Fibroblast of the aortic adventitia (primary cell): ENCODE results near the gene CIT. TPM values are rescaled to one million over a fixed set of nuclear protein-coding genes. Genes with fewer than 3 reads are reported as not detected.
A peak's percentile ranks its signal among the peaks of the same experiment; 100 is the strongest.
"Not testable (repeated sequence)": the region's sequence is repeated elsewhere in the genome, so short reads cannot be mapped to it uniquely, and the experiment has no call there.

ENCODE experiments used
- DNase-seq: peaks from one replicate; pipeline ENCODE4 v3.0.0-alpha.2; 2010; ENCODE audit warnings: low read depth
- H3K4me3 ChIP-seq: 2 replicates; pipeline ENCODE4 v1.5.1; 2011; ENCODE audit warnings: low read depth, mild to moderate bottlenecking, control low read depth, low read length, moderate library complexity
- total RNA-seq: library from RNA; depleted of rRNA; stranded (reverse); fragments of >200 nt; gene quantifications from 2 replicates; pipeline ENCODE4 v1.2.3, GENCODE V29; 2012; ENCODE audit warnings: low replicate concordance
- TF ChIP-seq, protein P1 (sequence below): IDR thresholded peaks from 2 replicates; pipeline ENCODE4 v1.5.1; 2011; ENCODE audit warnings: mild to moderate bottlenecking, low read length, control low read depth, inconsistent platforms; ENCODE audit not compliant: insufficient read depth

CIT gene
- total RNA-seq, 1 donor = 48.0 TPM

- no peak for DNase-seq
- H3K4me3 ChIP-seq = no peak overlapping the region
- TF ChIP-seq, protein P1, sequence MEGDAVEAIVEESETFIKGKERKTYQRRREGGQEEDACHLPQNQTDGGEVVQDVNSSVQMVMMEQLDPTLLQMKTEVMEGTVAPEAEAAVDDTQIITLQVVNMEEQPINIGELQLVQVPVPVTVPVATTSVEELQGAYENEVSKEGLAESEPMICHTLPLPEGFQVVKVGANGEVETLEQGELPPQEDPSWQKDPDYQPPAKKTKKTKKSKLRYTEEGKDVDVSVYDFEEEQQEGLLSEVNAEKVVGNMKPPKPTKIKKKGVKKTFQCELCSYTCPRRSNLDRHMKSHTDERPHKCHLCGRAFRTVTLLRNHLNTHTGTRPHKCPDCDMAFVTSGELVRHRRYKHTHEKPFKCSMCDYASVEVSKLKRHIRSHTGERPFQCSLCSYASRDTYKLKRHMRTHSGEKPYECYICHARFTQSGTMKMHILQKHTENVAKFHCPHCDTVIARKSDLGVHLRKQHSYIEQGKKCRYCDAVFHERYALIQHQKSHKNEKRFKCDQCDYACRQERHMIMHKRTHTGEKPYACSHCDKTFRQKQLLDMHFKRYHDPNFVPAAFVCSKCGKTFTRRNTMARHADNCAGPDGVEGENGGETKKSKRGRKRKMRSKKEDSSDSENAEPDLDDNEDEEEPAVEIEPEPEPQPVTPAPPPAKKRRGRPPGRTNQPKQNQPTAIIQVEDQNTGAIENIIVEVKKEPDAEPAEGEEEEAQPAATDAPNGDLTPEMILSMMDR = no peak
These were observed 36.6 kb upstream of the CIT start for GRCh38 chr12:119913536-119914330.

DNA sequence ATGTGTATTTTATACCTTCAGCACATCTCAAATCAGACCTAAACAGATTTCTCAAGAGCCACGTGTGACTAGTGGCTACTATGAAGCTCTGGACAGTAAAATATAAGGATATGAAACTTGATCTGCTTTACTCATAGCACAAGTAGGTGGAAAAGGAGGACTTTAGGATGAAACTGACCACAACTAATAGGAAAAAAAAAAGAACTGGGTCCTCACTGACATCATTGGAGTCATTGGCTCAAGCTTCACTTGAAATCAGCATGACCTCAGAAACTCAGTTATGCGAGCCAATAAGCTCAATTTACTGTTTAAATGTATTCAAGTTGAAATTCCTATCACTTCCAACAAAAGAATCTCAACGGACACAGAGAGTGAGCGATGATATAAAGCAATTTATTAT, 34.1 kb upstream of the CIT start:
- no peak overlapping the region for H3K4me3 ChIP-seq
- TF ChIP-seq, protein P1 = no peak
- DNase-seq = peak; percentile 38

- H3K4me3 ChIP-seq = no peak overlapping the region
- no peak for DNase-seq
- TF ChIP-seq, protein P1 = no peak
These were observed 33.5 kb upstream of the CIT start for GRCh38 chr12:119910586-119910985.

GRCh38 chr12:119902084-119902509, 25.0 kb upstream of the CIT start:
- H3K4me3 ChIP-seq = no peak overlapping the region
- peak; percentile 76 for DNase-seq
- TF ChIP-seq, protein P1 = peak; percentile 97

- TF ChIP-seq, protein P1 = no peak
- no peak for DNase-seq
- H3K4me3 ChIP-seq = no peak overlapping the region
These were observed 24.6 kb upstream of the CIT start for GRCh38 chr12:119901670-119902069.

GRCh38 chr12:119894916-119895315, 17.8 kb upstream of the CIT start:
- no peak overlapping the region for H3K4me3 ChIP-seq
- TF ChIP-seq, protein P1 = no peak
- DNase-seq = no peak

DNA sequence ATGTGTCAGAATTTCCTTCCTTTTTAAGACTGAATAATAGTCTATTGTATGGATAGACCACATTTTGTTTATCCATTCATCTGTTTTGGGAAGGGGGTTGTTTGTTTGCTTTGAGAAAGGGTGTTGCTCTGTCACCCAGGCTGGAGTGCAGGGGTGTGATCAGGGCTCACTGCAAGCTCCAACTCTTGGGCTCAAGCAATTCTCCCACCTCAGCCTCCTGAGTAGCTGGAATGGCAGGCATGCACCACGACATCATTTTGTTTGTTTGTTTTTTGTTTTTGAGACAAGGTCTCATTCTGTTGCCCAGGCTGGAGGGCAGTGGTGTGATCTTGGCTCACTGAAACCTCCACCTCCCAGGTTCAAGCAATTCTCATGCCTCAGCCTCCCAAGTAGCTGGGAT, 15.5 kb upstream of the CIT start:
- DNase-seq = not testable (repeated sequence)

More for the DNA sequence above, 15.5 kb upstream of the CIT start:
- H3K4me3 ChIP-seq = not testable (repeated sequence)
